GM12878 (cell line): ENCODE results near the gene EIF5A. TPM values are rescaled to one million over a fixed set of nuclear protein-coding genes. Genes with fewer than 3 reads are reported as not detected.

ENCODE experiments used
- ATAC-seq: fragments of 200-7000 bp; cut with Tn5 transposase; 3 replicates; pipeline ENCODE4 v1.9.1; 2020; ENCODE audit warnings: mild to moderate bottlenecking, moderate library complexity
- BruUV-seq: library from RNA; stranded (reverse); fragments of 400-500 nt; replicated peaks from 2 replicates; lab custom pipeline; 2021; lab: Mats Ljungman, UMichigan
- CTCF ChIA-PET: fragments of 300-600 bp; sonication (Branson Sonifier 250); formaldehyde crosslinking; extraction: SDS; loops from one replicate; lab custom pipeline; 2021; ENCODE audit warnings: inconsistent platforms; lab: Yijun Ruan, JAX
- POLR2A ChIA-PET: fragments of 350-600 bp; formaldehyde crosslinking; extraction: SDS; loops from one replicate; lab custom pipeline; 2021; ENCODE audit warnings: inconsistent platforms; lab: Charles Lee
- RAD21 ChIA-PET: fragments of 300-600 bp; sonication (Branson Sonifier 250); formaldehyde crosslinking; loops from one replicate; lab custom pipeline; 2023; ENCODE audit warnings: antibody characterized with exemption; ENCODE audit not compliant: unreplicated experiment; lab: Charles Lee
- SMC1A ChIA-PET: fragments of 300-600 bp; sonication (Branson Sonifier 250); formaldehyde crosslinking; loops from one replicate; lab custom pipeline; 2023; ENCODE audit not compliant: unreplicated experiment, uncharacterized antibody; lab: Charles Lee
- DNase-seq: peaks from one replicate; pipeline ENCODE4 v3.0.0-alpha.2; 2011; ENCODE audit warnings: low read depth, low spot score
- FAIRE-seq: peaks from 3 replicates; lab custom pipeline; 2011; peaks lifted over from hg19 to GRCh38; lab: Jason Lieb, UNC
- H2AFZ ChIP-seq: 2 replicates; pipeline ENCODE4 v1.6.0; 2011; ENCODE audit warnings: low read depth, low read length, control low read depth; ENCODE audit not compliant: control insufficient read depth
- H3K27ac ChIP-seq: 2 replicates; pipeline ENCODE4 v1.5.1; 2011; ENCODE audit warnings: control low read depth; ENCODE audit not compliant: control insufficient read depth, insufficient read depth
- H3K27me3 ChIP-seq, 2 experiments: replicated peaks in 1 of 2; 2 replicates each; pipeline versions ENCODE4 v1.6.0 to v1.6.1; 2011; ENCODE audit warnings: low read length in 1 of 2; ENCODE audit not compliant: control insufficient read depth in 2 of 2, insufficient read depth in 2 of 2
- H3K36me3 ChIP-seq, 2 experiments: 2 replicates each; pipeline ENCODE4 v1.5.1; 2011; ENCODE audit warnings: low read length in 1 of 2; ENCODE audit not compliant: control insufficient read depth in 2 of 2, insufficient read depth in 2 of 2
- H3K4me1 ChIP-seq: 2 replicates; pipeline ENCODE4 v1.6.1; 2011; ENCODE audit warnings: mild to moderate bottlenecking, low read length, moderate library complexity, mixed read lengths; ENCODE audit not compliant: control insufficient read depth, insufficient read depth
- H3K4me2 ChIP-seq: 2 replicates; pipeline ENCODE4 v1.6.0; 2011; ENCODE audit warnings: control low read depth; ENCODE audit not compliant: control insufficient read depth, insufficient read depth
- H3K4me3 ChIP-seq: fragments of 200-600 bp; sonication (generic); 2 replicates; pipeline ENCODE4 v1.5.1; 2016
- H3K79me2 ChIP-seq: 2 replicates; pipeline ENCODE4 v1.6.0; 2011; ENCODE audit warnings: low read length; ENCODE audit not compliant: control insufficient read depth, insufficient read depth
- H3K9ac ChIP-seq: 2 replicates; pipeline ENCODE4 v1.8.0; 2011; ENCODE audit warnings: low read length, control low read depth, mixed read lengths; ENCODE audit not compliant: control insufficient read depth, insufficient read depth
- H3K9me3 ChIP-seq: replicated peaks from 3 replicates; pipeline ENCODE4 v1.5.1; 2011; ENCODE audit warnings: mild to moderate bottlenecking, low read length; ENCODE audit not compliant: control insufficient read depth, insufficient read depth
- H4K20me1 ChIP-seq: 2 replicates; pipeline ENCODE4 v1.6.0; 2011; ENCODE audit not compliant: control insufficient read depth, insufficient read depth
- CHD2 ChIP-seq: IDR thresholded peaks from 2 replicates; pipeline ENCODE4 v1.6.1; 2011; ENCODE audit warnings: low read depth, low read length, improper control_type of control experiment, borderline replicate concordance
- CTCF ChIP-seq, 3 experiments: IDR thresholded peaks in 2 of 3; conservative IDR thresholded peaks in 1 of 3; 2 replicates each; pipeline ENCODE4 v1.5.1; 2011; ENCODE audit warnings: low read depth in 3 of 3, low read length in 3 of 3, mild to moderate bottlenecking in 3 of 3, control low read depth in 2 of 3, moderate library complexity in 2 of 3, inconsistent platforms in 1 of 3, mixed read lengths in 1 of 3; ENCODE audit not compliant: control insufficient read depth in 2 of 3, insufficient read depth in 1 of 3; ENCODE audit errors: extremely low read depth in 1 of 3
- HDGF ChIP-seq: fragments of 450-650 bp; IDR thresholded peaks from 2 replicates; pipeline ENCODE4 v1.6.1; 2016; ENCODE audit warnings: antibody characterized with exemption
- MLLT1 ChIP-seq: fragments of 450-650 bp; IDR thresholded peaks from 2 replicates; pipeline ENCODE4 v1.6.1; 2016; ENCODE audit warnings: mild to moderate bottlenecking
- MTA2 ChIP-seq: fragments of 450-650 bp; IDR thresholded peaks from 2 replicates; pipeline ENCODE4 v1.6.1; 2016; ENCODE audit warnings: low read depth, mild to moderate bottlenecking, moderate library complexity
- RCOR1 ChIP-seq: conservative IDR thresholded peaks from 2 replicates; pipeline ENCODE4 v1.6.1; 2012; ENCODE audit warnings: low read depth, low read length, improper control_type of control experiment
- RUNX3 ChIP-seq: IDR thresholded peaks from 2 replicates; pipeline ENCODE4 v1.6.1; 2012; ENCODE audit warnings: low read length, inconsistent platforms
- SMAD5 ChIP-seq: IDR thresholded peaks from 2 replicates; pipeline ENCODE4 v1.6.1; 2016; ENCODE audit warnings: antibody characterized with exemption, low read depth
- WGBS: methylation state at CpG from one replicate; pipeline ENCODE4 v1.1.6; 2016; ENCODE audit warnings: low lambda C conversion rate; ENCODE audit not compliant: insufficient replicate concordance, insufficient coverage; ENCODE audit errors: missing lambda C conversion rate; 5-methylcytosine and 5-hydroxymethylcytosine counted together
- in situ Hi-C: fragments of 300-500 bp; cut with MboI; formaldehyde crosslinking; loops from 9 replicates; pipeline ENCODE4 v1.14.3; 2018; ENCODE audit warnings: mixed read lengths
- intact Hi-C: fragments of 100-400 bp; cut with micrococcal nuclease; formaldehyde crosslinking; loops from one replicate; pipeline ENCODE4 v1.14.2; 2022; ENCODE audit not compliant: unreplicated experiment
- polyA plus RNA-seq, 11 experiments: library from polyadenylated mRNA; depleted of rRNA in 4 of 11; unstranded in 6 of 11; stranded (reverse) in 5 of 11; fragments of >200 nt; fragmentation: Nextera tagmentation in 4 of 11; fragmentation: Illumina TruSeq in 1 of 11; extraction: Ambion mirVana in 4 of 11; extraction: Trizol in 1 of 11; gene quantifications; 1 replicate in 1 of 11; 2 replicates in 10 of 11; pipeline versions ENCODE4 v1.2.1 to v1.2.3, GENCODE V29; 2011 to 2016; ENCODE audit warnings: inconsistent platforms in 2 of 11, missing spikeins in 2 of 11, low read depth in 1 of 11
- total RNA-seq, 4 experiments: library from RNA; depleted of rRNA in 3 of 4; stranded (reverse); fragments of >200 nt in 3 of 4; fragmentation: Illumina TruSeq in 1 of 4; extraction: Trizol in 1 of 4; gene quantifications; 2 replicates each; pipeline versions ENCODE4 v1.2.1 to v1.2.3, GENCODE V29; 2013 to 2021

The EIF5A gene
- total and polyA plus RNA-seq, 10 of the 15 experiments (the other 5 are each of a cell fraction or from before 2014, with no cell fraction given), result 26.5 to 1,792 (median 944) TPM

GRCh38 chr17:7352503-7352889, 45.1 kb downstream of the EIF5A start:
- SMC1A ChIA-PET, result interaction anchor here (1.2 to 1.5 kb wide), 4 partner anchors 14 to 153 kb away, joined by 3 to 5 read pairs (median 4); partner anchors contain the start of genes ACAP1 and TMEM102
- CTCF ChIA-PET, result interaction anchor here (1.2 to 2.6 kb wide), 3 partner anchors 12 to 32 kb away, joined by 3 to 9 read pairs (median 4); no protein-coding TSS in a partner anchor
- WGBS, result 24% methylated on average over 10 of the region's 10 CpGs
- no peak for ATAC-seq
- no peaks in the 10 kb centered on the region for H3K9me3 ChIP-seq
- H3K79me2 ChIP-seq, result peaks cover 7% of the 10 kb centered on the region
- peak overlapping the region; percentile 88 for H3K4me3 ChIP-seq
- H2AFZ ChIP-seq, result no peak overlapping the region; the same call in 1 of the 2 replicates
- peak overlapping the region; percentile 62 for H3K9ac ChIP-seq
- TSS peak; percentile 46 for BruUV-seq
- intact Hi-C loops, result loop anchor here (5.0 kb wide), 1 partner anchor 85 kb away; the partner anchor contains the start of genes FGF11 and TMEM102
- FAIRE-seq, result peak; percentile 38
- no peaks in the 10 kb centered on the region for H3K27me3 ChIP-seq
- RAD21 ChIA-PET, result interaction anchor here (1.2 to 5.0 kb wide), 2 partner anchors 16 to 28 kb away, joined by 3 to 45 read pairs; partner anchors contain the start of gene ACAP1
- no peaks in the 10 kb centered on the region for H4K20me1 ChIP-seq
- peak overlapping the region; percentile 93 for H3K4me2 ChIP-seq
- POLR2A ChIA-PET, result interaction anchor here (0.7 to 1.0 kb wide), 2 partner anchors 16 to 51 kb away, joined by 3 to 10 read pairs; partner anchors contain the start of genes ACAP1 and TMEM256
- H3K27ac ChIP-seq, result peak overlapping the region; percentile 59
- in situ Hi-C loops, result no loop called here
- no peak for TF ChIP-seq CHD2
- TF ChIP-seq MTA2, result no peak
- TF ChIP-seq CTCF (IDR thresholded peaks at IDR 0.05 in 2 of 3, conservative IDR thresholded peaks at IDR 0.05 in 1 of 3; ENCODE audit: control insufficient read depth in 2 of 3, extremely low read depth in 1 of 3, insufficient read depth in 1 of 3, low read depth in 3 of 3, low read length in 3 of 3), result peak in 1 of 3 experiments; percentile 71; a peak in 4 of 6 replicates
- 0 out of 2 replicates have a peak, but pooled peaks have one; percentile 1 for TF ChIP-seq SMAD5
- TF ChIP-seq MLLT1, result peak; percentile 36; the same call in 1 of the 2 replicates
- TF ChIP-seq RUNX3, result peak; percentile 59; the same call in 1 of the 2 replicates
- peak; percentile 67; the same call in 1 of the 2 replicates for TF ChIP-seq HDGF
- TF ChIP-seq RCOR1, result no peak
- H3K4me1 ChIP-seq, result peaks cover 23% of the 10 kb centered on the region
- H3K36me3 ChIP-seq, result peaks cover 2 to 5% of the 10 kb centered on the region in 2 experiments; a peak in 3 of 4 replicates
- no peak for DNase-seq
